ENCODE data around the gene KLF16.
"Not testable (repeated sequence)": the region's sequence is repeated elsewhere in the genome, so short reads cannot be mapped to it uniquely, and the experiment has no call there.

The KLF16 gene

GRCh38 chr19:1863328-1863637 is at the start of gene KLF16:
TSS of gene KLF16 (minus strand) at chr19:1863579. CDS start at chr19:1863497, 82 bp downstream.
- H3K4me3 ChIP-seq (ENCODE audit: low read depth, low read length), result peak within 1 kb of the TSS; percentile 87
- no peak for DNase-seq (ENCODE audit: low read depth)

- H3K4me3 ChIP-seq (ENCODE audit: low read depth, low read length), result no peak overlapping the region
- no peak for DNase-seq (ENCODE audit: low read depth)
Measured at GRCh38 chr19:1912760-1913505, 49.6 kb upstream of the KLF16 start.

- no peak for DNase-seq (ENCODE audit: low read depth)
- H3K4me3 ChIP-seq (ENCODE audit: low read depth, low read length), result no peak overlapping the region
Measured at GRCh38 chr19:1911995-1912394, 48.6 kb upstream of the KLF16 start.

- DNase-seq (ENCODE audit: low read depth), result no peak
- no peak overlapping the region for H3K4me3 ChIP-seq (ENCODE audit: low read depth, low read length)
Measured at GRCh38 chr19:1911098-1911497, 47.7 kb upstream of the KLF16 start.

GRCh38 chr19:1910177-1910576 is 46.8 kb upstream of the KLF16 start:
- DNase-seq (ENCODE audit: low read depth), result no peak
- no peak overlapping the region for H3K4me3 ChIP-seq (ENCODE audit: low read depth, low read length)

GRCh38 chr19:1909761-1910080 is 46.3 kb upstream of the KLF16 start:
- H3K4me3 ChIP-seq (ENCODE audit: low read depth, low read length), result no peak overlapping the region
- DNase-seq (ENCODE audit: low read depth), result no peak

- no peak overlapping the region for H3K4me3 ChIP-seq (ENCODE audit: low read depth, low read length)
- DNase-seq (ENCODE audit: low read depth), result no peak
Measured at GRCh38 chr19:1908364-1908678, 44.9 kb upstream of the KLF16 start.

- DNase-seq (ENCODE audit: low read depth), result no peak
- H3K4me3 ChIP-seq (ENCODE audit: low read depth, low read length), result no peak overlapping the region
Measured at GRCh38 chr19:1907563-1908363, 44.4 kb upstream of the KLF16 start.

- no peak overlapping the region for H3K4me3 ChIP-seq (ENCODE audit: low read depth, low read length)
- DNase-seq (ENCODE audit: low read depth), result no peak
Measured at GRCh38 chr19:1906985-1907562, 43.7 kb upstream of the KLF16 start.

- no peak for DNase-seq (ENCODE audit: low read depth)
- H3K4me3 ChIP-seq (ENCODE audit: low read depth, low read length), result peak overlapping the region; percentile 66
Measured at GRCh38 chr19:1905863-1906375, 42.5 kb upstream of the KLF16 start.

- peak; percentile 97 for DNase-seq (ENCODE audit: low read depth)
- peak within 1 kb of the TSS; percentile 66 for H3K4me3 ChIP-seq (ENCODE audit: low read depth, low read length)
Measured at GRCh38 chr19:1905110-1905862, 41.9 kb upstream of the KLF16 start, which contains the start of the genes ADAT3 and SCAMP4. TSS of gene ADAT3 (plus strand) at chr19:1905399. CDS start at chr19:1912048, 6,649 bp downstream. TSS of gene SCAMP4 (plus strand) at chr19:1905399. CDS start at chr19:1915020, 9,621 bp downstream.

- DNase-seq (ENCODE audit: low read depth), result no peak
- H3K4me3 ChIP-seq (ENCODE audit: low read depth, low read length), result peak overlapping the region; percentile 66
Measured at GRCh38 chr19:1904860-1905109, 41.4 kb upstream of the KLF16 start.

- no peak for DNase-seq (ENCODE audit: low read depth)
- no peak overlapping the region for H3K4me3 ChIP-seq (ENCODE audit: low read depth, low read length)
Measured at GRCh38 chr19:1902923-1903322, 39.5 kb upstream of the KLF16 start.

- H3K4me3 ChIP-seq (ENCODE audit: low read depth, low read length), result no peak overlapping the region
- no peak for DNase-seq (ENCODE audit: low read depth)
Measured at GRCh38 chr19:1901940-1902404, 38.6 kb upstream of the KLF16 start.

GRCh38 chr19:1896508-1896907 is 33.1 kb upstream of the KLF16 start:
- no peak overlapping the region for H3K4me3 ChIP-seq (ENCODE audit: low read depth, low read length)
- no peak for DNase-seq (ENCODE audit: low read depth)

GRCh38 chr19:1893791-1894190 is 30.4 kb upstream of the KLF16 start:
- DNase-seq (ENCODE audit: low read depth), result no peak
- H3K4me3 ChIP-seq (ENCODE audit: low read depth, low read length), result no peak overlapping the region

- H3K4me3 ChIP-seq (ENCODE audit: low read depth, low read length), result no peak overlapping the region
- DNase-seq (ENCODE audit: low read depth), result no peak
Measured at GRCh38 chr19:1889907-1890306, 26.5 kb upstream of the KLF16 start.

- H3K4me3 ChIP-seq (ENCODE audit: low read depth, low read length), result no peak overlapping the region
- no peak for DNase-seq (ENCODE audit: low read depth)
Measured at GRCh38 chr19:1888385-1888784, 25.0 kb upstream of the KLF16 start.

GRCh38 chr19:1886360-1886759 is 23.0 kb upstream of the KLF16 start:
- DNase-seq (ENCODE audit: low read depth), result not testable (repeated sequence)

More at GRCh38 chr19:1886360-1886759, 23.0 kb upstream of the KLF16 start:
- H3K4me3 ChIP-seq (ENCODE audit: low read depth, low read length), result not testable (repeated sequence)
